ENCODE data around the gene CCDC27.

DNA sequence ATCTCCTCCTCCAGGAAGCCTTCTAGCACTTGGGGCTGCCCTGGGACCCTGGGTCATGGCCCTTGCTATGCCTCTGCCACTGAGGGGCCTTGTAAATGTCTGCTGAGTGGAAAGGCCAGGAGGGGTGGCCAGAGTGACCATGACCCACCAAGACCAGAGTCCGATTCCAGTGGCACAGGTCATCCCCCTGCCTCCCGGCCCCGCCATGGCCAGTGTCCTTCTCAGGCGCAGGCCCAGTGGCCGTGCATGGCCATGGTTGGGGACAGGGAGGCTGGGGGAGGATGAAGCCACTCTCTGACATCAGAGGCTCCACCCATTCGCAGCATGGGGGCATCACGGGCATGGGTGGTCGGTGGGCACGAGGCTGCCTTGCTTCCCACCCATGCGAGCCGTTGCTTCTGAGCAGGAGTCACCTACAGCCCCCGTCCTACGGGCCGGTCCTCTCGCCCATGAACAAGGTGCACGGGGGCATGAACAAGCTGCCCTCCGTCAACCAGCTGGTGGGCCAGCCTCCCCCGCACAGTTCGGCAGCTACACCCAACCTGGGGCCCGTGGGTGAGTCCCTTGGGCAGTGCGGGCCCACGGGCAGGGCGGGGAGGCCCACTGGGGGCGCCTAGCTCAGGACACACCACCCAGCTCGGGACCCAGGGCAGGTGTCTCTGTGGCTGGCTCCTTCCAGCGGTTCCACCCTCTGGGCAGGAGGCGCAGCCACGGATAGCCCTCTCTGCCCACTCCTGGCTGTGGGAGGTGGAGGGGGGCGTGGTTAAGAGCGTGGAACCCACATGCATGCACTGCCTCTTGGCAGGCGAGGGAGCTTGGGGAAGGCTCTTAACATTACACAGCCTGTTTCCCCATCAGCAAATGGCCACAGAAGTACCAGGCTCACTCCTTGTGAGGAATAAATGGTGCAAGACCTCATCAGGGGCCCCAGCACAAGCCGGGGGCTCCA lies 22.4 kb upstream of the CCDC27 start:
- TF ChIP-seq RARB (CRISPR knock-in tag; IDR thresholded peaks at IDR 0.05) (no peak), PPARA (CRISPR knock-in tag; IDR thresholded peaks at IDR 0.05; ENCODE audit: borderline replicate concordance) (no peak)

Data from SK-N-SH treated with all-trans-retinoic acid at 6 μM for 48 hours (cell line).